ENCODE results near the gene PSME1.

The PSME1 gene

DNA sequence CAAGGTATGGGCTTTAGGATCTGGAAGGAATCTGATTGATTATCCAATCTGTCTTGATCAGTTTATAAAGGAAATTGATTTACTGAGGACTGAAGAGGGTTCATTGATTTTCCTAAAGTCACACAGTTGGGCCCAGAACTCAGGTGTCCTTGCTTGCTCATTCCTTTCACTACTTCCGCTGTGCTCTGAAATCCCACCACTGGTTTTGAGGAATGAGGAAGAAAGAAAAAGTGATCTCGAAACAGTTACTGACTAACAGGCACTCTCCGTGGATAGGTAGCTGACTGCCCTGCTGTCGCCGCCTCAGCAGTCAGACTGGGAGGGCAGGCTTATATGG, 5.6 kb upstream of the PSME1 start, which contains the start of gene FITM1:
TSS of gene FITM1 (plus strand) at position 280 of the 337 bp plus-strand sequence. CDS start 905 bp downstream, outside the sequence.
- H3K27ac ChIP-seq (ENCODE audit: insufficient read depth, low read length, poor library complexity, severe bottlenecking) = no peak within 1 kb of the TSS
- peaks cover 18% of the 10 kb centered on the region for H3K4me1 ChIP-seq (ENCODE audit: control insufficient read depth, insufficient read depth, low read length, poor library complexity, severe bottlenecking)
- no peak for DNase-seq
- H3K27me3 ChIP-seq (replicated peaks; ENCODE audit: control insufficient read depth, insufficient read depth, low read length, poor library complexity, severe bottlenecking) = no peaks in the 10 kb centered on the region
- no peaks in the 10 kb centered on the region for H3K36me3 ChIP-seq (ENCODE audit: control insufficient read depth, insufficient read depth, low read length)
- H3K4me3 ChIP-seq (ENCODE audit: insufficient read depth, low read depth, low read length, poor library complexity, severe bottlenecking) = no peak within 1 kb of the TSS
- no peaks in the 10 kb centered on the region for H3K9me3 ChIP-seq (ENCODE audit: control insufficient read depth, low read length)

DNA sequence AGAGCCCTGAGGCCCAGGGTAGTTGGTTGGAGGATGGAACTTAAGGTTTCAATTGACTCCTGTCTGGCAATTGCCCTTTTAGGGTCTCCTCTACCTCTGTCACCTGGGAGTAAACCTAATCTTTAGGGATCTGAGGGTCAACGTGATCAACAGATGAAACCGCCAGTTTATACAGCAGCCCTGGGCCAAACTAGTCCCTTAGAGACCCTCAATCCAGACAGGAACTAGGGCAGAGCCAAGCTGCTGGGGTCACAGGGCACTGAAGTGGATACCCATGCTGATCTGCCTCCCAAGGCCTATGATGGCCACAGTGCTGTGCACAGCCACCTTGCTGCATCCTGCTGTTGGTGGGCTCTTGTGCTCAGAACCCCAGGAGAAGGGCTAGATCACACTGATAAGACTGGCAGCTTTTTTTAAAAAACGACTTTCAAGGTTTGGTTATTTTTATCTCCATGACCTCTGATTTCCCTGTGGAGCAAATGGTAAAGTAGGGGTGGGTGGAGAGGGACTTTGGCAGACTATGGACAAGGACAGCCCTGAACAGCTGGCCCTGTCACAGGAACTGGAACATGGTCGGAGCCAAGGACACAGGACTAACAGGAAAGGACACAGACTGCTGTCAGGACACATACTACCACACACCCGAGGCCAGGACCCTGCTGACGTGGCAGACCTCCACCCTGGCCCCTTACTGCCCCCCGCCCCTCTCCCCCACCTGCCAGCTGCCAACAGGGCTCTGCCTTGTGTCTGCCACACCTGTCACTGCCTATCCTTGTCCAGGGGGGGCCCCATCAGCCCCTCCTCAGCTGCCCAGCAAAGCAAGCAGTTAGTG, 5.1 kb upstream of the PSME1 start:
- peaks cover 20% of the 10 kb centered on the region for H3K4me1 ChIP-seq (ENCODE audit: control insufficient read depth, insufficient read depth, low read length, poor library complexity, severe bottlenecking)
- no peaks in the 10 kb centered on the region for H3K9me3 ChIP-seq (ENCODE audit: control insufficient read depth, low read length)
- no peak overlapping the region for H3K4me3 ChIP-seq (ENCODE audit: insufficient read depth, low read depth, low read length, poor library complexity, severe bottlenecking)
- H3K36me3 ChIP-seq (ENCODE audit: control insufficient read depth, insufficient read depth, low read length) = no peaks in the 10 kb centered on the region
- DNase-seq = no peak
- no peak overlapping the region for H3K27ac ChIP-seq (ENCODE audit: insufficient read depth, low read length, poor library complexity, severe bottlenecking)
- H3K27me3 ChIP-seq (replicated peaks; ENCODE audit: control insufficient read depth, insufficient read depth, low read length, poor library complexity, severe bottlenecking) = no peaks in the 10 kb centered on the region

DNA sequence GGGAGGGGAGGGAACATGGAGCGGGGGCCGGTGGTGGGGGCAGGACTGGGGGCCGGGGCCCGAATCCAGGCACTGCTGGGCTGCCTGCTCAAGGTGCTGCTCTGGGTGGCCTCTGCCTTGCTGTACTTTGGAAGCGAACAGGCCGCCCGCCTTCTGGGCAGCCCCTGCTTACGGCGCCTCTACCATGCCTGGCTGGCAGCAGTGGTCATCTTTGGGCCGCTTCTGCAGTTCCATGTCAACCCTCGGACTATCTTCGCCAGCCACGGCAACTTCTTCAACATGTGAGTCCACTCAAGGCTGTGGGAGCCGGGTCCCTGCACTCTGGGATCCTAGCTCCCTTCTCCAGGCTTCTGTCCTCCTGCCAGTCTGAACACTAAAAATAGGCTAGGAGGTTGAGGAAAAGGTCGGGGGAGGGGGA, 4.4 kb upstream of the PSME1 start:
- no peak overlapping the region for H3K27ac ChIP-seq (ENCODE audit: insufficient read depth, low read length, poor library complexity, severe bottlenecking)
- no peak overlapping the region for H3K4me3 ChIP-seq (ENCODE audit: insufficient read depth, low read depth, low read length, poor library complexity, severe bottlenecking)

DNA sequence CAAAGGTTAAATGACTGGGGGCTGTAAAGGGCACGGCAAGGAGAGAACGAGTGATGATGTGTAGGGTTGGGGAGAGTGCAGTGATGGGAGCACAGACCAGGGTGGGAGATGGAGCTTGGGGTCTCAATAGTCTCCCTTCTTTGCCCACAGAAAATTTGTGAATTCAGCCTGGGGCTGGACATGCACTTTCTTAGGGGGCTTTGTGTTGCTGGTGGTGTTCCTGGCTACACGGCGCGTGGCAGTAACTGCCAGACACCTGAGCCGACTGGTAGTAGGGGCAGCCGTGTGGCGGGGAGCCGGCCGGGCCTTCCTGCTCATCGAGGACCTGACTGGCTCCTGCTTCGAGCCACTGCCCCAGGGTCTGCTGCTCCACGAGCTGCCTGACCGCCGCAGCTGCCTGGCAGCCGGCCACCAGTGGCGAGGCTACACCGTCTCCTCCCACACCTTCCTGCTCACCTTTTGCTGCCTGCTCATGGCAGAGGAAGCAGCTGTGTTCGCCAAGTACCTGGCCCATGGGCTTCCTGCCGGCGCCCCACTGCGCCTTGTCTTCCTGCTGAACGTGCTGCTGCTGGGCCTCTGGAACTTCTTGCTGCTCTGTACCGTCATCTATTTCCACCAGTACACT, 3.8 kb upstream of the PSME1 start:
- DNase-seq = no peak
- Histone ChIP-seq H3K4me1 (ENCODE audit: control insufficient read depth, insufficient read depth, low read length, poor library complexity, severe bottlenecking) (peaks cover 28% of the 10 kb centered on the region), H3K4me3 (ENCODE audit: insufficient read depth, low read depth, low read length, poor library complexity, severe bottlenecking) (no peak overlapping the region), H3K27ac (ENCODE audit: insufficient read depth, low read length, poor library complexity, severe bottlenecking) (peak overlapping the region; percentile 43), H3K36me3 (ENCODE audit: control insufficient read depth, insufficient read depth, low read length) (no peaks in the 10 kb centered on the region), H3K9me3 (ENCODE audit: control insufficient read depth, low read length) (no peaks in the 10 kb centered on the region), H3K27me3 (replicated peaks; ENCODE audit: control insufficient read depth, insufficient read depth, low read length, poor library complexity, severe bottlenecking) (no peaks in the 10 kb centered on the region)

More for the DNA sequence above, 4.4 kb upstream of the PSME1 start:
- H3K27me3 ChIP-seq (replicated peaks; ENCODE audit: control insufficient read depth, insufficient read depth, low read length, poor library complexity, severe bottlenecking) = no peaks in the 10 kb centered on the region
- no peak for DNase-seq
- no peaks in the 10 kb centered on the region for H3K9me3 ChIP-seq (ENCODE audit: control insufficient read depth, low read length)
- H3K4me1 ChIP-seq (ENCODE audit: control insufficient read depth, insufficient read depth, low read length, poor library complexity, severe bottlenecking) = peaks cover 22% of the 10 kb centered on the region
- no peaks in the 10 kb centered on the region for H3K36me3 ChIP-seq (ENCODE audit: control insufficient read depth, insufficient read depth, low read length)

DNA sequence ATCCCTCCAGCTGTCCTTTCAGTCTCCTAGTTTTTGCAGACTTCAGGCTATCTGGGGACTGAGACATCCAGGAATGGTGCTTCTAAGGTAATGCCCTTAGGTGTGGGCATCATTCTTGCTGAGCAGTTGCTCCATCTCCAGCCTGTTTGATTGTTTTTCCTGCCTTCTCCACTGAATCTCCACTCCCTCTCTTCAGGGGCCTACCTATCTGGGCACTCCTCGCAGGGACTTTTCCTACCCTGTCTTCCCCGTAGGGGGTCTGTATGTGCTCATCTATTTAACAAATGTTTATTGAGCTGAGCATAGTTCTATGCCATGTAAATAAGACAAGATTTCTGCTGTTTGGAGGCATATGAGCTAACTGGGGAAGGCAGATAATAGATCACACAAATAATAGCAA, 3.0 kb upstream of the PSME1 start:
- H3K4me1 ChIP-seq (ENCODE audit: control insufficient read depth, insufficient read depth, low read length, poor library complexity, severe bottlenecking) = peaks cover 36% of the 10 kb centered on the region
- no peak overlapping the region for H3K4me3 ChIP-seq (ENCODE audit: insufficient read depth, low read depth, low read length, poor library complexity, severe bottlenecking)
- peaks cover 5% of the 10 kb centered on the region for H3K36me3 ChIP-seq (ENCODE audit: control insufficient read depth, insufficient read depth, low read length)
- no peaks in the 10 kb centered on the region for H3K27me3 ChIP-seq (replicated peaks; ENCODE audit: control insufficient read depth, insufficient read depth, low read length, poor library complexity, severe bottlenecking)
- peak overlapping the region; percentile 43 for H3K27ac ChIP-seq (ENCODE audit: insufficient read depth, low read length, poor library complexity, severe bottlenecking)
- no peaks in the 10 kb centered on the region for H3K9me3 ChIP-seq (ENCODE audit: control insufficient read depth, low read length)
- DNase-seq = no peak

DNA sequence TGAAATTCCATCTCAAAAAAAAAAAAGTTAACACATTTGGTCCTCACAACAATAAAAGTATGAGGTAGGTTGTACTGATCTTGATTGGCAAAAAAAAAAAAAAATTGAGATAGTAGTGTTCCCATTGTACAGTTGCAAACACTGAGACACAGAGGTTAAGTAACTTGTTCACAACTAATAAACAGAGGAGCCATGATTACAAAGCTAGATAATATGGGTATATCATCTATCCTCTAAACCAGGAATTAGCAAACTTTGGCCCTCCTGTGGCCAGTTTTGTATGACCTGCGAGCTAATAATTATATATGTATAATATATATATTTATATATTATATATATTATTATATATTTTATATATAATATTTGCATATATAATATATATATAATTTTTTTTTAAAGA, 2.3 kb upstream of the PSME1 start:
- no peak overlapping the region for H3K4me3 ChIP-seq (ENCODE audit: insufficient read depth, low read depth, low read length, poor library complexity, severe bottlenecking)
- peaks cover 13% of the 10 kb centered on the region for H3K36me3 ChIP-seq (ENCODE audit: control insufficient read depth, insufficient read depth, low read length)
- H3K9me3 ChIP-seq (ENCODE audit: control insufficient read depth, low read length) = no peaks in the 10 kb centered on the region
- H3K27ac ChIP-seq (ENCODE audit: insufficient read depth, low read length, poor library complexity, severe bottlenecking) = no peak overlapping the region
- no peaks in the 10 kb centered on the region for H3K27me3 ChIP-seq (replicated peaks; ENCODE audit: control insufficient read depth, insufficient read depth, low read length, poor library complexity, severe bottlenecking)
- H3K4me1 ChIP-seq (ENCODE audit: control insufficient read depth, insufficient read depth, low read length, poor library complexity, severe bottlenecking) = peaks cover 39% of the 10 kb centered on the region
- DNase-seq = no peak

DNA sequence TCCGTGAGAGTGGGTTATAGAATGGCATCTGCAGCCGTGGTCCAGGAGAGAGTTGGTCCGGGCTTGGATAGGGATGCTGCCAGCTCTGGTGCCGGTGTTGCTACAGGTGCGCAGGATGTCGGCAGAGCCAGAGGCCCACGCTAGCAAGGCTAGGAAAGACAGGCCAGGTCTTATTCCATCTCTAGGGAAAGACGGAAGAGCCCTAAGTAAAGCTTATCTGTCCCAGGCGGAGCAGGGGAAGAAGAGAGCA, 485 bp upstream of the PSME1 start:
- no peaks in the 10 kb centered on the region for H3K9me3 ChIP-seq (ENCODE audit: control insufficient read depth, low read length)
- H3K27ac ChIP-seq (ENCODE audit: insufficient read depth, low read length, poor library complexity, severe bottlenecking) = peak overlapping the region; percentile 94
- no peaks in the 10 kb centered on the region for H3K27me3 ChIP-seq (replicated peaks; ENCODE audit: control insufficient read depth, insufficient read depth, low read length, poor library complexity, severe bottlenecking)
- H3K4me1 ChIP-seq (ENCODE audit: control insufficient read depth, insufficient read depth, low read length, poor library complexity, severe bottlenecking) = peaks cover 47% of the 10 kb centered on the region
- peak overlapping the region; percentile 100 for H3K4me3 ChIP-seq (ENCODE audit: insufficient read depth, low read depth, low read length, poor library complexity, severe bottlenecking)
- H3K36me3 ChIP-seq (ENCODE audit: control insufficient read depth, insufficient read depth, low read length) = peaks cover 19% of the 10 kb centered on the region
- DNase-seq = no peak

DNA sequence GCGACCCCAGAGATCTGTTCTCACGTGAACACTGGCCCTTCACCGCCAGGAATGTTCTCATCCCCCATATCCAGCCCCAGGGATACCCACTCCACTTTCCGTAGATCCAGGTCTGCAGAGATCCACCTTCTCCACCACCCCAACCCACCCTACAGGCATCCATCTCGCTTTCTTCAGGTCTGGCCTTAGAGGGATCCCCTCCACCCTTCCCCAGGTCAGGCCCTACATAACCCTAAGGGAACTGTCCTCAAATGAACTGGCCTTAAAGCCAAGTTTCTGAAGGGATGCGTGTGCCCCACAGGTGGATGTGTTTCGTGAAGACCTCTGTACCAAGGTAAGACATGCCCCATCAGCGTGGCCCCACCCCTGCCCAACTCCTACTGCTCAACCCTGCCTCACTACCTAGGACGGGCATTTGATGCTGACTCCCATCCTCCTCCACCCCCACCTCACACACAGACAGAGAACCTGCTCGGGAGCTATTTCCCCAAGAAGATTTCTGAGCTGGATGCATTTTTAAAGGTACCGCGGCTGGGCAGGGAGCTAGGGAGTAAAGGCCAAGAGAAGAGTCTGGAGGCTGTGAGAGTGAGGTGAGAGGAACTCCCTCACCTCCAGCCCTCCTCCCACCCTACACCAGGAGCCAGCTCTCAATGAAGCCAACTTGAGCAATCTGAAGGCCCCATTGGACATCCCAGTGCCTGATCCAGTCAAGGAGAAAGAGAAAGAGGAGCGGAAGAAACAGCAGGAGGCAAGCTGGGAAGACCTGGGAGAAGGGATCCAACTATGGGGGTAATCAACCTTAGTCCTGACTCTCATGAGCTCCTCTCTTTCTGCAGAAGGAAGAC, 912 bp downstream of the PSME1 start:
- peak overlapping the region; percentile 94 for H3K27ac ChIP-seq (ENCODE audit: insufficient read depth, low read length, poor library complexity, severe bottlenecking)
- peaks cover 50% of the 10 kb centered on the region for H3K4me1 ChIP-seq (ENCODE audit: control insufficient read depth, insufficient read depth, low read length, poor library complexity, severe bottlenecking)
- peaks cover 19% of the 10 kb centered on the region for H3K36me3 ChIP-seq (ENCODE audit: control insufficient read depth, insufficient read depth, low read length)
- peak overlapping the region; percentile 100 for H3K4me3 ChIP-seq (ENCODE audit: insufficient read depth, low read depth, low read length, poor library complexity, severe bottlenecking)
- no peak for DNase-seq
- H3K9me3 ChIP-seq (ENCODE audit: control insufficient read depth, low read length) = no peaks in the 10 kb centered on the region
- no peaks in the 10 kb centered on the region for H3K27me3 ChIP-seq (replicated peaks; ENCODE audit: control insufficient read depth, insufficient read depth, low read length, poor library complexity, severe bottlenecking)

DNA sequence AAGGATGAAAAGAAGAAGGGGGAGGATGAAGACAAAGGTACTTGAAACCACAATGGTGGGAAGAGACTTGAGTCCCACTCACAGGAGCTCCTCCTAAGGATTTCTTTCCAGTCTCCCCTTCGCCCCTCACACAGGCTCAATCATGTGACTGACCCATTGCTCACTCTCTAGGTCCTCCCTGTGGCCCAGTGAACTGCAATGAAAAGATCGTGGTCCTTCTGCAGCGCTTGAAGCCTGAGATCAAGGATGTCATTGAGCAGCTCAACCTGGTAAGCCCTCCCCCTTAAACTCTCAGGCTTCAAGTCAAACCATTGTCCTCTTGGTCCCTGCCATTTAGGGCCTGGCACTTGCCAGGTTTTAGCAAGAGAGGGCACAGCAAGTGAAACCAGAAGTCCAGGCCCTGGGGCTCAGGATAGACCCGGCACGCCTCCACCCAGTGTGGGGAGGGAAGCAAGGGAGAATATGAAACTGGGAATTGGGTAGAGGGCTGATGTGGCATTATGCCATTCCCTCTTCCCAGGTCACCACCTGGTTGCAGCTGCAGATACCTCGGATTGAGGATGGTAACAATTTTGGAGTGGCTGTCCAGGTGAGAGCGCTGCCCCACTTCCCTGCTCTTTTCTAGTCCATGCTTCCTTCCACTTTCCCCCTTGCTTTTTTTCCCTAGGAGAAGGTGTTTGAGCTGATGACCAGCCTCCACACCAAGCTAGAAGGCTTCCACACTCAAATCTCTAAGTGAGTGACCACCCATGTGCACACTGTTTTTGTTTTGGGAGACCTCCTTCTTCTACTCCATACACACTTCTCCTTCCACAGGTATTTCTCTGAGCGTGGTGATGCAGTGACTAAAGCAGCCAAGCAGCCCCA, 1.8 kb downstream of the PSME1 start:
- Histone ChIP-seq H3K4me3 (ENCODE audit: insufficient read depth, low read depth, low read length, poor library complexity, severe bottlenecking) (no peak overlapping the region), H3K36me3 (ENCODE audit: control insufficient read depth, insufficient read depth, low read length) (peaks cover 19% of the 10 kb centered on the region)

More for the DNA sequence above, 1.8 kb downstream of the PSME1 start:
- Histone ChIP-seq H3K9me3 (ENCODE audit: control insufficient read depth, low read length) (no peaks in the 10 kb centered on the region), H3K4me1 (ENCODE audit: control insufficient read depth, insufficient read depth, low read length, poor library complexity, severe bottlenecking) (peaks cover 45% of the 10 kb centered on the region), H3K27me3 (replicated peaks; ENCODE audit: control insufficient read depth, insufficient read depth, low read length, poor library complexity, severe bottlenecking) (no peaks in the 10 kb centered on the region), H3K27ac (ENCODE audit: insufficient read depth, low read length, poor library complexity, severe bottlenecking) (no peak overlapping the region)
- no peak for DNase-seq

Measured in effector memory CD4-positive, alpha-beta T cell (primary cell).